ENCODE measurements around the gene HOXC12.

HOXC12 gene

DNA sequence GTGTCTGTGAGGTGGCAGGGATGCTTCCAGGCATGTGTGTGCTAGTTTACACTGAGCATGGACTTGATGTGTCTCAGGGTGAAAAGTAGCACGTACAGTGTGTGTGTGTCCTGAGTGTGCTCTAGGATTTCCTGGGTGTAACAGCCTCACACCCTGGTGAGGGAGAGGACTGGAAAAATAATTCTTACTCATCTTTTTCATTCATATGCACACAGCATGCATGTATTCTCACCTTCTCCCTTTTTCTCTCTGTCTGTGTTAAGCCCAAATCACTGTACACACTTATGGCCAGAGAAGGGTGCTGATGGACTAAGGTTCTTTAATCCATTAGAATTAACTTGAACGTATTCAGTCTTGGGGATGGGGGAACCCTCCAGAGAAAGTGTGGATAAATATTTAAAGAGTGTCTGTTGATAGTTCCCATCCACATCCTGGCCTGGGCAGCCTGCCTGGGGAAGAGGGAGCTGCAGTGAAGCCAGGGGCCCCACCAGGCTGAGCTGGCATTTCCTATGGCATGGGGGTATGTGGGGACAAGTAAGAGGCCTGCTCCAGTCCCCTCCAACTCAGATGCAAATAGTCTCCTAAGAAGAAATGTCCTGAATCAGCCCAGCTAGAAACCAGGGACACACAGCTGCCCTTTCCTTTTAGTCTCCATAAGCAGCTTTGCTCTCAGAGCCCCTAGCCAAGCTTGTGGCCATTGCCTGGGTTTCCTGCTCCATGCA is 53.0 kb downstream of the HOXC12 start:
- no peak for DNase-seq (ENCODE audit: low read depth in 2 of 2)

DNA sequence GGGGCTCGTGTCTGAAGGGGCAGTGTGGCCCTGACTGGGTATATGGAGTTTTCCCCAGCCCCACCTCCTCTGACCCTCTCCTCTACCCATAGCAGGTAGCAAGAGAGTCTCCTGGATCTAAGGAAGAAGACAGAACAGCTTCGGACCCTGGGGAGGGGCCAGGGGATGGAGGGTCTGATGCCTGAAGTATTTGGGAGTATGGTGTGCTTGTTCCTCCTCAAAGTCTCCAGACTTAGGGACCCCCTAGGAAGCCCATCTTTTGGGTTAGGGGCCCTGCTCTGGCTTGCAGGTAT is 53.5 kb downstream of the HOXC12 start:
- DNase-seq (ENCODE audit: low read depth in 2 of 2), result no peak

Measured in stimulated activated CD8-positive, alpha-beta memory T cell treated with anti-CD3 and anti-CD28 coated beads, Interleukin-7, amount 100 ng/mL, for 1 hour (primary cell).